ENCODE measurements around the gene CREB1. TPM values are rescaled to one million over a fixed set of nuclear protein-coding genes. Genes with fewer than 3 reads are reported as not detected.

Gene CREB1
- total RNA-seq, 1 experiment from 2014 or later: 43.5 TPM

DNA sequence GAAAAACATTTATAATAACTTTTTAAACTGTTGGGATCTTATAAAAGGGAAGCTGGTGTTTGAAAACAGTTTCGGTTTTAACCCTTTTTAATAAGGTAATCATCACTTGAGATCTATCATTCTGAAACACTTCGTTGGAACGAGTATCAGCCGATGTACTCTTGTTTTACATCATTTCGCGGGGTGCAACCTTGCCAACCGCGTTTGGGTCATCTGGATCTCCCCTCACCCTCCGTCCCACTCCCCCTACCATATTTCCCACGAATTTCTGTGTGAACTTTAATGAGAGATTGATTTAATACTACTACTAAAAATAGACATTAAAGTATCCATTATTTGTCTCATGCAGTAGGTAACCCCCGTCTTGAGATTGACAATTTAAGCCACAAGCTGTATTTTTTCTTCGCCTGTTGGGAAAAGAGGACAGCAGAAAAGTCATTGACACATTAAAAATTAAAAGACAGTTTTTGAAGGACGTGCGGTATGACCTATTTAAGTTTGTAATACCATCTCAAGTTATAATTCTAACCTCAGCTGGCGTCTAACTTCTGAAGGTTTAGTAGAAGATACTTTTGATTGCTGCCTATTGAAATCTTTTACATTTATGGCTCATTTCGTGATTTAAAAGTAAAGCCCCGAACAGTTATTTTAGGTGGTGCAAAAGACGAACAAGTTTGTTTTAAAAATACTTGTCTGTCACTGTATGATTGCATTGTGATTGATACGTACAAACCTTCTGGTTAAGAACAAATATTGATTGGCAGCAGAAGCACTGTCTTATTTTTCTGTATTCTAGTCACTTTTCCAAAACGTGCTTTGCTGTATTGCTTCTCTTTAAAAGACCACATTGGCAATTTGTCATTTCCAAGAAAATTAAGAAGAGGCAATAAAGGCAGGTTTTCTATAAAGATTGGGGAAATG is 1.5 kb downstream of the CREB1 start:
- H2AFZ ChIP-seq (ENCODE audit: low read length): no peak overlapping the region
- H3F3A ChIP-seq (ENCODE audit: low read length, unreplicated experiment): no peaks in the 10 kb centered on the region
- TF ChIP-seq EZH2 (IDR thresholded peaks at IDR 0.05; ENCODE audit: low read length, unreplicated experiment) (no peak), EZH2phosphoT487 (IDR thresholded peaks at IDR 0.05; ENCODE audit: borderline replicate concordance, low read length) (no peak)
- TF ChIP-seq, protein P1, sequence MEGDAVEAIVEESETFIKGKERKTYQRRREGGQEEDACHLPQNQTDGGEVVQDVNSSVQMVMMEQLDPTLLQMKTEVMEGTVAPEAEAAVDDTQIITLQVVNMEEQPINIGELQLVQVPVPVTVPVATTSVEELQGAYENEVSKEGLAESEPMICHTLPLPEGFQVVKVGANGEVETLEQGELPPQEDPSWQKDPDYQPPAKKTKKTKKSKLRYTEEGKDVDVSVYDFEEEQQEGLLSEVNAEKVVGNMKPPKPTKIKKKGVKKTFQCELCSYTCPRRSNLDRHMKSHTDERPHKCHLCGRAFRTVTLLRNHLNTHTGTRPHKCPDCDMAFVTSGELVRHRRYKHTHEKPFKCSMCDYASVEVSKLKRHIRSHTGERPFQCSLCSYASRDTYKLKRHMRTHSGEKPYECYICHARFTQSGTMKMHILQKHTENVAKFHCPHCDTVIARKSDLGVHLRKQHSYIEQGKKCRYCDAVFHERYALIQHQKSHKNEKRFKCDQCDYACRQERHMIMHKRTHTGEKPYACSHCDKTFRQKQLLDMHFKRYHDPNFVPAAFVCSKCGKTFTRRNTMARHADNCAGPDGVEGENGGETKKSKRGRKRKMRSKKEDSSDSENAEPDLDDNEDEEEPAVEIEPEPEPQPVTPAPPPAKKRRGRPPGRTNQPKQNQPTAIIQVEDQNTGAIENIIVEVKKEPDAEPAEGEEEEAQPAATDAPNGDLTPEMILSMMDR (conservative IDR thresholded peaks at IDR 0.05; ENCODE audit: low read depth, low read length): no peak
- H3K79me2 ChIP-seq (ENCODE audit: low read length): peaks cover 74% of the 10 kb centered on the region
- TSS peak; percentile 63 for BruUV-seq (replicated peaks)
- no peaks in the 10 kb centered on the region for H3K9me2 ChIP-seq (replicated peaks; ENCODE audit: low read length)
- peaks cover 3% of the 10 kb centered on the region; the same call in 1 of the 2 replicates for H3K36me3 ChIP-seq (ENCODE audit: low read depth, low read length)
- no peaks in the 10 kb centered on the region for H3K9me3 ChIP-seq (ENCODE audit: low read length)
- H3K4me2 ChIP-seq (ENCODE audit: low read length): peak overlapping the region; percentile 87
- peaks cover 25% of the 10 kb centered on the region for H3K4me1 ChIP-seq (ENCODE audit: insufficient read depth, low read length)
- ChIA-PET POLR2A (ENCODE audit: unreplicated experiment) (interaction anchor here (0.6 to 0.8 kb wide), 6 partner anchors 19 to 367 kb away, joined by 3 to 12 read pairs (median 4); partner anchors contain the start of gene CCNYL1), CTCF (interaction anchor here (0.6 kb wide), 2 partner anchors 203 to 216 kb away, joined by 3 to 4 read pairs; no protein-coding TSS in a partner anchor)
- H3K4me3 ChIP-seq (ENCODE audit: low read length): peak overlapping the region; percentile 73
- H3K27me3 ChIP-seq (ENCODE audit: low read length): no peaks in the 10 kb centered on the region
- no peak for DNase-seq
- ATAC-seq: no peak
- H3K9ac ChIP-seq (ENCODE audit: low read length): peak overlapping the region; percentile 91
- H4K20me1 ChIP-seq (ENCODE audit: low read length): peaks cover 26% of the 10 kb centered on the region
- peak overlapping the region; percentile 70 for H3K27ac ChIP-seq (ENCODE audit: low read length)
- intact Hi-C loops (cut with micrococcal nuclease): loop anchor here (2.0 to 5.0 kb wide), 3 partner anchors 52 to 201 kb away; partner anchors contain the start of gene CCNYL1

DNA sequence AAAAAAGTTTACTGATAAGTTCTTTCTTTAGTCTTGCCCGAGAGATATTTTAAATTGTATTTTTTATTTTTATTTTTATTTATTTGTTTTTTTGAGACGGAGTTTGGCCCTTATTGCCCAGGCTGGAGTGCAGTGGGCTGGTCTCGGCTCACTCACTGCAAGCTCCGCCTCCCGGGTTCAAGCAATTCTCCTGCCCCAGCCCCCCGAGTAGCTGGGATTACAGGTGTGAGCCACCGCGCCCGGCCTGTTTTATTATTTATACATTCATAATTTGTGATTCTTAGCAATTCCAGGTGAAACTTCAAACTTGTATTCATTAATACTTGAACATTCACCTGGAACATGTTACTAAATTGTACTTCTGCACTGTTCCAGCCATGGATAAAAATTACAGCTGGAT is 2.9 kb downstream of the CREB1 start:
- Histone ChIP-seq H3K4me3 (ENCODE audit: low read length) (no peak overlapping the region), H3K36me3 (ENCODE audit: low read depth, low read length) (peaks cover 3% of the 10 kb centered on the region; the same call in 1 of the 2 replicates), H3K9ac (ENCODE audit: low read length) (no peak overlapping the region), H3K9me2 (replicated peaks; ENCODE audit: low read length) (no peaks in the 10 kb centered on the region), H3K27ac (ENCODE audit: low read length) (no peak overlapping the region), H3K4me2 (ENCODE audit: low read length) (peak overlapping the region; percentile 47), H4K20me1 (ENCODE audit: low read length) (peaks cover 26% of the 10 kb centered on the region), H3K4me1 (ENCODE audit: insufficient read depth, low read length) (peaks cover 25% of the 10 kb centered on the region), H3K79me2 (ENCODE audit: low read length) (peaks cover 88% of the 10 kb centered on the region), H3K9me3 (ENCODE audit: low read length) (no peaks in the 10 kb centered on the region), H2AFZ (ENCODE audit: low read length) (no peak overlapping the region), H3K27me3 (ENCODE audit: low read length) (no peaks in the 10 kb centered on the region), H3F3A (ENCODE audit: low read length, unreplicated experiment) (no peaks in the 10 kb centered on the region)
- ATAC-seq (no peak), DNase-seq (no peak)
- POLR2A ChIA-PET (ENCODE audit: unreplicated experiment): no interaction called here
- TF ChIP-seq EZH2phosphoT487 (IDR thresholded peaks at IDR 0.05; ENCODE audit: borderline replicate concordance, low read length) (no peak), EZH2 (IDR thresholded peaks at IDR 0.05; ENCODE audit: low read length, unreplicated experiment) (no peak)
- TF ChIP-seq, protein P1 (conservative IDR thresholded peaks at IDR 0.05; ENCODE audit: low read depth, low read length): no peak
- intact Hi-C loops (cut with micrococcal nuclease): loop anchor here (5.0 kb wide), 2 partner anchors 180 to 200 kb away; partner anchors contain the start of gene CCNYL1
- no TSS peak for BruUV-seq (replicated peaks)
- CTCF ChIA-PET: no interaction called here

Data from PC-3 (cell line).